ENCODE measurements around the gene ATP2B2.

The ATP2B2 gene

DNA sequence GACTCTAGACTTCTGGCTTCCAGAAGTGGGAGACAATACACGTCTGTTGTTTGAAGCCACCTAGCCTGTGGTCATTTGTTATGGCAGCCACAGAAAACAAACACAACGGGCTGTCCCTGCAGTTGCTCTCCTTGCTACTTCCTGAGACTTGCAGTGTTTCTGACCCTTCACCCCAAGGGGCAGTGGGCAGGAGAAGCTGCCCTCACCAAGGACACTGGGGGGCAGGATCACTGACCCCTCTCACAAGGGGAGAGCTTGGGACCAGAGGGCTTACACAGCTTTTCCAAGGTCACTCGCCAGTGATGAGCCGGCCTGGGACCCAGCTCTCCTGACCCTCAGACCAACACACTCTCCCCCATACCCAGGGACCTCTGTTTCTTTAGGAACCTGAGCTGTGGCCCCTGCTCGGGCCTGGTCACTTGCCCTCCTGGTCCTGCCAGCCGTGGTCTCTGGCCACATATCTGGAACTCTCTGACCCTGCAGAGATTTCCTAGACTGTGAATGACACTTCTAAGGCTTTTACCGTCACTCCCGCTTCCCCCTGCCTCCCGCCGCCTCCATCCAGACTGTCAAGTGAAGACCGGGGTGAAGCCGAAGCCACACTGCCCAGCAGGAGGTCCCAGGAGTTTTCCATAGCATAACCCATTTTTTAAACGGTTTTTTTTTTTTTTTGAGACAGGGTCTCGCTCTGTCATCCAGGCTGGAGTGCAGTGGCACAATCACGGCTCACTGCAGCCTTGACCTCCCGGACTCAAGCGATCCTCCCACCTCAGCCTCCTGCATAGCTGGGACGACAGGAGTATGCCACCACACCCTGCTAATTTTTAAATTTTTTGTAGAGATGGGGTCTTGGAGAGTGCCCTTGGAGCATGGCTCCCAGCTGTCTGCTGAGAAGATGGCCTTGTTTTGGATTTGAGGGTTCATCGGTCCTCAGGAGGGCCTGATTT, 4.4 kb downstream of the ATP2B2 start:
- Histone ChIP-seq H2AK5ac (ENCODE audit: low read depth, low read length) (peak overlapping the region; percentile 81), H2BK12ac (ENCODE audit: low read length) (no peak overlapping the region), H2AFZ (ENCODE audit: low read length) (no peak overlapping the region), H3K4me2 (ENCODE audit: insufficient read depth, low read length, poor library complexity, severe bottlenecking) (no peak overlapping the region), H4K8ac (ENCODE audit: low read depth, low read length) (no peak overlapping the region), H4K91ac (ENCODE audit: low read depth, low read length, poor library complexity) (no peak overlapping the region), H3K9me3 (replicated peaks in 1 of 2; ENCODE audit: control insufficient read depth in 2 of 2, insufficient read depth in 1 of 2, low read depth in 1 of 2, low read length in 2 of 2) (peaks cover 0 to 2% of the 10 kb centered on the region in 2 donors), H2BK15ac (ENCODE audit: low read length) (peak overlapping the region; percentile 97), H3K27me3 (ENCODE audit: control insufficient read depth in 3 of 3, insufficient read depth in 3 of 3, low read depth in 1 of 3, low read length in 3 of 3) (peaks cover 0 to 49% (median 13%) of the 10 kb centered on the region in 3 experiments), H3K27ac (replicated peaks; ENCODE audit: low read length) (no peak overlapping the region), H3K18ac (ENCODE audit: low read length) (no peak overlapping the region), H3K4me1 (ENCODE audit: control insufficient read depth in 2 of 2, insufficient read depth in 1 of 2, low read depth in 1 of 2, low read length in 2 of 2) (peaks cover 0 to 9% of the 10 kb centered on the region in 2 donors), H2BK5ac (ENCODE audit: low read length) (peak overlapping the region; percentile 44), H3K36me3 (replicated peaks in 1 of 2; ENCODE audit: control insufficient read depth in 2 of 2, insufficient read depth in 2 of 2, low read length in 2 of 2) (no peaks in the 10 kb centered on the region), H3K4ac (ENCODE audit: low read length) (no peak overlapping the region), H3K4me3 (ENCODE audit: low read length in 2 of 2) (no peak overlapping the region), H3K79me1 (ENCODE audit: low read depth, low read length) (no peaks in the 10 kb centered on the region), H2BK120ac (ENCODE audit: low read depth, low read length) (no peak overlapping the region), H3K9ac (ENCODE audit: low read depth, low read length, poor library complexity) (no peak overlapping the region), H3K23ac (ENCODE audit: low read depth, low read length, poor library complexity) (peak overlapping the region; percentile 5), H3K14ac (ENCODE audit: low read length) (peak overlapping the region; percentile 21)
- DNase-seq (ENCODE audit: low spot score) = no peak
- WGBS, 2 donors (ENCODE audit: extremely low coverage in 2 of 2, insufficient read length in 2 of 2, insufficient replicate concordance in 1 of 2) = no CpG with 5 or more reads among the region's 19 CpGs

DNA sequence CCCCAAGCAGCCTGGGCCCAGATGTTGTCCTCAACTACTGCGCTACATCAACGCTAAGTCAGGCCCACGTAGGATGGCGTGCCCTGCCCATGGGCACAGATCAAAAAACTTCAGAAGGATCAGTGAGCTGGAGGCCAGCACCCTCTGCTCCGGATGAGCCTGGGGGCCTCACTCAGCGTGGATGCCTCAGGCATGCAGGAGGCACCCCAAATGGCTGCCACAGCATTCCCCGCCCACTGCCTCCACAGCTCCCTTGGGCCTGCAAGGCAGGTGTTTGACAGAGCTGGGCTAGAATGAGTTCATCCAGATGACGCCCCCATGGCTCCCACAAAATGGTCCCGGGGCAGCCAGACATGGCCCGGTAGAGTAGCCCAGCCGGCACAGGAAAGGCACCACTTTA, 7.1 kb downstream of the ATP2B2 start:
- Histone ChIP-seq H2BK5ac (ENCODE audit: low read length) (no peak overlapping the region), H3K4me2 (ENCODE audit: insufficient read depth, low read length, poor library complexity, severe bottlenecking) (no peak overlapping the region), H3K9me3 (replicated peaks in 1 of 2; ENCODE audit: control insufficient read depth in 2 of 2, insufficient read depth in 1 of 2, low read depth in 1 of 2, low read length in 2 of 2) (no peaks in the 10 kb centered on the region), H2BK12ac (ENCODE audit: low read length) (no peak overlapping the region), H3K14ac (ENCODE audit: low read length) (no peak overlapping the region), H4K8ac (ENCODE audit: low read depth, low read length) (no peak overlapping the region), H4K91ac (ENCODE audit: low read depth, low read length, poor library complexity) (no peak overlapping the region), H3K23ac (ENCODE audit: low read depth, low read length, poor library complexity) (no peak overlapping the region), H3K36me3 (replicated peaks in 1 of 2; ENCODE audit: control insufficient read depth in 2 of 2, insufficient read depth in 2 of 2, low read length in 2 of 2) (no peaks in the 10 kb centered on the region), H2AK5ac (ENCODE audit: low read depth, low read length) (peak overlapping the region; percentile 72), H3K18ac (ENCODE audit: low read length) (peak overlapping the region; percentile 68), H3K4me1 (ENCODE audit: control insufficient read depth in 2 of 2, insufficient read depth in 1 of 2, low read depth in 1 of 2, low read length in 2 of 2) (no peaks in the 10 kb centered on the region), H2BK120ac (ENCODE audit: low read depth, low read length) (no peak overlapping the region), H3K4me3 (ENCODE audit: low read length in 2 of 2) (no peak overlapping the region), H3K9ac (ENCODE audit: low read depth, low read length, poor library complexity) (no peak overlapping the region), H3K27ac (replicated peaks; ENCODE audit: low read length) (no peak overlapping the region), H2AFZ (ENCODE audit: low read length) (no peak overlapping the region), H3K79me1 (ENCODE audit: low read depth, low read length) (no peaks in the 10 kb centered on the region), H2BK15ac (ENCODE audit: low read length) (no peak overlapping the region), H3K27me3 (ENCODE audit: control insufficient read depth in 3 of 3, insufficient read depth in 3 of 3, low read depth in 1 of 3, low read length in 3 of 3) (peaks cover 0 to 24% (median 0%) of the 10 kb centered on the region in 3 experiments), H3K4ac (ENCODE audit: low read length) (no peak overlapping the region)
- WGBS, 2 donors (ENCODE audit: extremely low coverage in 2 of 2, insufficient read length in 2 of 2, insufficient replicate concordance in 1 of 2) = no CpG with 5 or more reads among the region's 11 CpGs
- DNase-seq (ENCODE audit: low spot score) = no peak

GRCh38 chr3:10497439-10497838, 7.9 kb downstream of the ATP2B2 start:
- H2AK5ac ChIP-seq (ENCODE audit: low read depth, low read length) = no peak overlapping the region
- H3K14ac ChIP-seq (ENCODE audit: low read length) = no peak overlapping the region
- H4K91ac ChIP-seq (ENCODE audit: low read depth, low read length, poor library complexity) = no peak overlapping the region
- H3K23ac ChIP-seq (ENCODE audit: low read depth, low read length, poor library complexity) = no peak overlapping the region
- no peak overlapping the region for H3K27ac ChIP-seq (replicated peaks; ENCODE audit: low read length)
- H3K4ac ChIP-seq (ENCODE audit: low read length) = no peak overlapping the region
- DNase-seq (ENCODE audit: low spot score) = no peak
- H2BK5ac ChIP-seq (ENCODE audit: low read length) = no peak overlapping the region
- no peak overlapping the region for H2AFZ ChIP-seq (ENCODE audit: low read length)
- H2BK120ac ChIP-seq (ENCODE audit: low read depth, low read length) = no peak overlapping the region
- peaks cover 0 to 1% of the 10 kb centered on the region in 2 donors for H3K4me1 ChIP-seq (ENCODE audit: control insufficient read depth in 2 of 2, insufficient read depth in 1 of 2, low read depth in 1 of 2, low read length in 2 of 2)
- no peak overlapping the region for H3K18ac ChIP-seq (ENCODE audit: low read length)
- WGBS, 2 donors (ENCODE audit: extremely low coverage in 2 of 2, insufficient read length in 2 of 2, insufficient replicate concordance in 1 of 2) = no CpG with 5 or more reads among the region's 4 CpGs
- H2BK12ac ChIP-seq (ENCODE audit: low read length) = no peak overlapping the region
- H3K36me3 ChIP-seq (replicated peaks in 1 of 2; ENCODE audit: control insufficient read depth in 2 of 2, insufficient read depth in 2 of 2, low read length in 2 of 2) = no peaks in the 10 kb centered on the region
- H3K27me3 ChIP-seq (ENCODE audit: control insufficient read depth in 3 of 3, insufficient read depth in 3 of 3, low read depth in 1 of 3, low read length in 3 of 3) = peaks cover 0 to 17% (median 0%) of the 10 kb centered on the region in 3 experiments
- H2BK15ac ChIP-seq (ENCODE audit: low read length) = no peak overlapping the region
- H3K4me3 ChIP-seq (ENCODE audit: low read length in 2 of 2) = no peak overlapping the region
- no peaks in the 10 kb centered on the region for H3K9me3 ChIP-seq (replicated peaks in 1 of 2; ENCODE audit: control insufficient read depth in 2 of 2, insufficient read depth in 1 of 2, low read depth in 1 of 2, low read length in 2 of 2)
- no peaks in the 10 kb centered on the region for H3K79me1 ChIP-seq (ENCODE audit: low read depth, low read length)
- H3K4me2 ChIP-seq (ENCODE audit: insufficient read depth, low read length, poor library complexity, severe bottlenecking) = no peak overlapping the region
- no peak overlapping the region for H3K9ac ChIP-seq (ENCODE audit: low read depth, low read length, poor library complexity)
- no peak overlapping the region for H4K8ac ChIP-seq (ENCODE audit: low read depth, low read length)

DNA sequence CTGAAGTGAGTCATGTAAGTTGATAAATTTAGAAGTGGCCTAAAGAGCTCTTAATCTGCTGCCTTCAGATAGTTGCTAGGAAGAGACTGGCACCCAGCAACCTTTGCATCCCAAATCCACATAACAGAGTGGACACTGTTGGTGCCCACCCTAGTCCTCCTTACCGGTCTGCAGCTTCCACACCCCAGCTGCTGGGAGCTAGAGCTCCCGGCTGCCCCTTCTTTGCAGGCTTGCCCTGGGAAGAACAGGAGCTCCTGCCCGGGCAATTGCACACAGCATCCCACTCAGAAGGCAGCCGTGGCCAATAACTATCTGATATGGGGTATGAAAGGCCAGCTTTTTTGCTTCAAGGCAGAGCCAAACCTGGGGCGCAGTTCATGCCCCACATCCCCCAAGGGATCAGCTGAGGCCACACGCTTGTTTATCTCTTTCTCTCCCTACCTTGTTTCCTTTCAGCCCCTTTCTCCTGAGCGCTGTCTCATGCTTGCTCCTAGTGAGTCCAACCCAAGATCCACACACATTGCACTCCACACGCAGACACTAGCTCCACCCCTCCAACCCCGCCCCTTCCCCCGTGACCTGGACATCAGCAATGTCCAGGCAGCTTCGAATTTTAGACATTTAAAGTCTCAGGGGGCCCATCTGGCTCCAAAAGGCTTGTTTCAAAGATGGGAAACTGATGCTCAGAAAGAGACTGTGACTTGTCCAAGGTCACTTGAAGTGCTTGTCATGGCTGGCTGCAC, 9.1 kb downstream of the ATP2B2 start:
- no peak for DNase-seq (ENCODE audit: low spot score)
- no peak overlapping the region for H3K4me2 ChIP-seq (ENCODE audit: insufficient read depth, low read length, poor library complexity, severe bottlenecking)
- no peak overlapping the region for H3K23ac ChIP-seq (ENCODE audit: low read depth, low read length, poor library complexity)
- H3K14ac ChIP-seq (ENCODE audit: low read length) = no peak overlapping the region
- no peak overlapping the region for H3K27ac ChIP-seq (replicated peaks; ENCODE audit: low read length)
- H3K4me3 ChIP-seq (ENCODE audit: low read length in 2 of 2) = no peak overlapping the region
- no peak overlapping the region for H2AFZ ChIP-seq (ENCODE audit: low read length)
- H3K18ac ChIP-seq (ENCODE audit: low read length) = peak overlapping the region; percentile 48
- no peaks in the 10 kb centered on the region for H3K79me1 ChIP-seq (ENCODE audit: low read depth, low read length)
- no peak overlapping the region for H3K9ac ChIP-seq (ENCODE audit: low read depth, low read length, poor library complexity)
- no CpG with 5 or more reads among the region's 11 CpGs for WGBS, 2 donors (ENCODE audit: extremely low coverage in 2 of 2, insufficient read length in 2 of 2, insufficient replicate concordance in 1 of 2)
- peaks cover 0 to 15% (median 0%) of the 10 kb centered on the region in 3 experiments for H3K27me3 ChIP-seq (ENCODE audit: control insufficient read depth in 3 of 3, insufficient read depth in 3 of 3, low read depth in 1 of 3, low read length in 3 of 3)
- H4K8ac ChIP-seq (ENCODE audit: low read depth, low read length) = no peak overlapping the region
- no peak overlapping the region for H2AK5ac ChIP-seq (ENCODE audit: low read depth, low read length)
- H3K36me3 ChIP-seq (replicated peaks in 1 of 2; ENCODE audit: control insufficient read depth in 2 of 2, insufficient read depth in 2 of 2, low read length in 2 of 2) = no peaks in the 10 kb centered on the region
- no peak overlapping the region for H4K91ac ChIP-seq (ENCODE audit: low read depth, low read length, poor library complexity)
- H2BK15ac ChIP-seq (ENCODE audit: low read length) = no peak overlapping the region
- no peak overlapping the region for H2BK5ac ChIP-seq (ENCODE audit: low read length)
- no peak overlapping the region for H2BK12ac ChIP-seq (ENCODE audit: low read length)
- H3K4ac ChIP-seq (ENCODE audit: low read length) = no peak overlapping the region
- H3K4me1 ChIP-seq (ENCODE audit: control insufficient read depth in 2 of 2, insufficient read depth in 1 of 2, low read depth in 1 of 2, low read length in 2 of 2) = peaks cover 0 to 3% of the 10 kb centered on the region in 2 donors
- H2BK120ac ChIP-seq (ENCODE audit: low read depth, low read length) = no peak overlapping the region
- H3K9me3 ChIP-seq (replicated peaks in 1 of 2; ENCODE audit: control insufficient read depth in 2 of 2, insufficient read depth in 1 of 2, low read depth in 1 of 2, low read length in 2 of 2) = no peaks in the 10 kb centered on the region
